HG02840 (cell line): ENCODE data around the gene MAP3K2.

ENCODE experiments used
- ATAC-seq: cut with Tn5 transposase; IDR thresholded peaks from one replicate; pipeline ENCODE4 v1.9.1; 2021; ENCODE audit warnings: mild to moderate bottlenecking, moderate library complexity, moderate number of reproducible peaks; ENCODE audit not compliant: unreplicated experiment, low FRiP score

MAP3K2 gene

DNA sequence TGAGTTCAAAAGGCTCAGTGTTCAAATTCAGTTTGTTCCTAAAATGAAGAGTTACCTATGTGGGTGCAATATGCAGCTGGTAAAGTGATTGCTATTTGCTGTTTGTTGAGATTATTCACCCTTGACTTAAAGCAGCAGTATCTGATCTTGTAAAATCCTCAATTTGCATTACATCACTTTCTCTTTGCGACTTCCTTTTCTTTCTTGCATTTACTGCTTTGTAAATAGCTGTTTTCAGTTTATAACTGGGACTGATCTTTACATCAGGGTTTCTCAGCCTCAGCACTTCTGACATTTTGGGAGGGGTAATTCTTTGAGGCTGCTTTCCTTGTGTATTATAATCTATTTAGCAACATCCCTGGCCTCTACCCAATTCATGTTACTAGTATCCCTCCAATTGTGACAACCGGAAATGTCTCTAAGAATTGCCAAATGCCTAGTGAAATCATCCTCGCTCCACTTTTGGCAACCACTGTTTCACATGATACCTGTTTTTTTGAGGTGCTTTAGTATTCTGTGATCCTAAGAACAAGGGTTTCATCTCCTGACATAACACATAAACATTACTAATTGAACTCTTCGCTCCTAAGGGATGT is 81.7 kb downstream of the MAP3K2 start:
- no peak for ATAC-seq

DNA sequence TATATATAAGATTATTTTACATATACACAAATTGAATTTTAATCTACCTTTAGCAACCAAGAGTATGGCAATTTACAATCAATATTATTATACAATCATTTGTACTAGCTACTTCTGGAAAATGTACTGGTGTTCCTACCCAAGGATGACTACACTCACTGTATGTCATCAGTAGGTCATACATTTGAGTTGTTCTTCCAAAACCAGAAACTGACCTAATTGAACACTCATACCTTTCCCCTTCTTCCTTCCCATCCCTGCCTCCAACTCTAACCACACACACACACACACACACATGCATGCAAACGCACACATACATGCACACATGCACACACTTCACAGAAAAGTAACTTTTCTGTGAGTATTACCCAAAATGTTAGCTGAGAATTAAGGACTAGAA is 85.6 kb downstream of the MAP3K2 start:
- ATAC-seq = no peak

DNA sequence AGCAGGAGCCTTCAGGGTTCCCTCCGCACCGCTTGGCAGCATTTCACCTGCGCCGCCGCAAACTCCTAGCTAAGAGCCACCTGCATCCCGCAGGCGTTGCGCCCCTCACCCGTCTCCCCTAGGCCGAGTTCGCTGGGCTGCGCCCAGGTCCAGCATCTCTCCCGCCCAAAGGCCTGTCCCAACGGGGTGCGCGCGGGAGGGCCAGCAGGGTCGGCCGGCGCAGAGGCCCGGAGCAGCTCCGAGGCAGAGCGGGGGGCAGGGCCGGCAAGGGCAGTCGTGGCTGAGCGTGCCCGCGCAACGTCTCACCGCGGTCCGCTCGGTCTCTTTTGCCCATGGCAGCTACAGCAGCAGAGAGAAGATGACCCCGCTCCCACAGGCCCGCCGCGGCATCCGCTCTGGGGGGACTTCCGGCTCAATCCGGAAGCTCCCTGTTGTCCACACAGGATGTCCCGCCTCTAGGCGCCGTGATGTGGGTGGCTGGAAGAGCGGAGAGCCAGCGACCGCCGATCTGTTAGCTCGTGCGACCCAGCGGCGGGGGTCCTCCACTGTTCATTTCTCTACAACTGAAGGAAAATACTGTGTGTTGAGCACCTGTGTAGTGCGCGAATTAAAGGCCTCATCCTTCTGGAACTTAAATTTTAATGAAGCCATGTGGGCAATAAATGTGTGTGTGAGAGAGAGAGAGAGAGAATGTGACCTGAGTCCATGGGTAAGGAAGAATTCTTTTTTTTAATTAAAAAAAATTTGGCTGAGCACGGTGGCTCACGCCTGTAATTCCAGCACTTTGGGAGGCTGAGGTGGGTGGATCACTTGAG is 93.8 kb downstream of the MAP3K2 start, which contains the start of gene ERCC3:
Gene ERCC3 (minus strand): TSS at position 397 of the 815 bp plus-strand sequence. CDS start 63 bp downstream, at position 334.
- peak; percentile 98 for ATAC-seq

GRCh38 chr2:127293386-127293747 is 94.4 kb downstream of the MAP3K2 start:
- peak; percentile 4 for ATAC-seq

- ATAC-seq = no peak
Measured at GRCh38 chr2:127288274-127288673, 99.5 kb downstream of the MAP3K2 start.

DNA sequence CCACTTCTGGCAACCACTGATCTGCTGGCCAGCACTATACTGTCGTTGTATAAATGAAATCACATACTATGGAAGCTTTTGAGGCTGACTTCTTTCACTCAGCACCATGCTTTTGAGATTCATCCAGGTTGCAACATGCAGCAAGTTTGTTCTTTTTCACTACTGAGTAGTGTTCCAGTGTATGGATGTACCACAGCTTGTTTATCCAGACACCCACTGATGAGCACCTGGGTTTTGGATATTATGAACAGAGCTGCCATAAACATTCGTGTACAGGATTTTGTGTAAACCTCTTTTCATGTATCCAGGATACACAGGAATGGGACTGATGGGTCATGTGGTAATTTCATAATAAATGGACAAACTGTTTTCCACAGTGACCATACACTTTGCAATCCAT is 104.5 kb downstream of the MAP3K2 start:
- no peak for ATAC-seq

GRCh38 chr2:127280693-127281092 is 107.1 kb downstream of the MAP3K2 start:
- ATAC-seq = no peak

DNA sequence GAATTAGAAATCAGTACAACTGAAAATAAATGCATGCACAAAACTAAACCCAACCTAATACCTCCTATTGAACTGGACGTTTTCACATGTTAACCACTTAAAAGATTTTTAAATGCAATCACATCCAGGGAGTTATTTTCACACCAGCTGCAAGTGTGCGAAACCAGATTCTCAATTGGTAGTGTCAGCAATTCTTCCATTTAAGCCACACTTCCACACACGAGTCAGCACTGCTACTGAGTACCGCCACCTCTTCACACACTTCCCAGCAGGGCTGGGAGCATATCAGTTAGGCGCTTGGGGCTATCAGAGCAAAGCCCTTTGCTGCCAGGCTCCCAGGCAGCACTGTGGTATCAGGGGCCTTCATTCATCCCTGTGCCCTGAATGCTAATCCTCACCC is 108.0 kb downstream of the MAP3K2 start:
- no peak for ATAC-seq

- ATAC-seq = no peak
Measured at GRCh38 chr2:127278959-127279358, 108.8 kb downstream of the MAP3K2 start.

DNA sequence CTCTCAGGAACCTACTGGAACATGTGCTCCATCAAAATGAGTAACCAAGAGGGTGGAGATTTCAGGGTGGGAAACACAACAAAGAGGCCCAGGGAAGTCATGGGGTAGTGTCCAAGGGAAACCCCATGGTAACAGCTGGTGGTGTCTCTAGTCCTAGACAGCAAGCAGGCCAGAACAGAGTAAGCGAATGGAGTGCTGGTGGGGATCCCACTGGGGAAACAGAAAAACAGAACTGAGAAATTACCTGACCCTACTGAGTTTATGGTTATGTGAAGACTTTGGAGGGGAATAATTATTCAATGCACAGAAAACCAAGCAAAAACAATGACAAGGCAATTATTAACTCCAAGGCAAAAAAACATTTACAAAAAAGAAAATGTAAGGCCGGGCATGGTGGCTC is 110.7 kb downstream of the MAP3K2 start:
- ATAC-seq = peak; percentile 84

- no peak for ATAC-seq
Measured at GRCh38 chr2:127275789-127276188, 112.0 kb downstream of the MAP3K2 start.

DNA sequence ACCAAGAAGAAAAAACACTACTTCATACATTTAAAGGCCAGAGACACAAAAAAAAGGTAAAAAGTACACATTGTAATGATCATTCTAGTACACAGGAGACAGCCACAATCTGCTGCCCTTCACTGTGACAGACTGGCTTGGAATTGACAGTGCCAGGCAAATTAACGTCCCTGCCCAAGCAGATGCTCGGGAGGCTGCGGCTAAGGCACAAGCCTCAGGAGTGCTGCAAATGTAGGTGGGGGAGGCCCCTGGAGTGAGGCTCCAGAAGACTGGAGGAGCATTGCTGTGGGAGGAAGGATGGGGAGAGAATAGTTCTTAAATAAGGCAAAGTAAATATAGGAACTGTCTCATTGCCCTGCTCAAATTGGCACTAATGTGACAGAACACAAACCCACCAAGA is 112.4 kb downstream of the MAP3K2 start:
- ATAC-seq = no peak

DNA sequence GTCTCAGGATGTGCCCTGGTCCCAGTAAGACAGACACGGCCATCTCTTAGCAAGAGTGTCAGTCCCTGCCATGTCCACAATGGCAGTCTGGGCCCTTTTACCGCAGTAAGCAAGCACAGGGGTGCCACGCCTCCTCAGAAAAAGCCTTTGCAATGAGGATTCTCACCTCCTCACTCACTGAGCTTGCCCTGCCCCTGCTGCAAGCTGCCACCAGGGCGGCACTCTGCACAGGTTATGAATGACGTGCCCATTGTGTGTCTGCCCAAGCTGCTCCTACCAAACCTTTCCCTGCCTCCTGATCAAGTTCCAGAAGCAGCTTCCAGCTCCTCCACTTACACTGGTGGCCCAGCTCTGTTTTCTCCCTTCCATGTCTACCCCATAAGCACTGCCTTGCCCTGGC is 117.1 kb downstream of the MAP3K2 start:
- ATAC-seq = no peak

DNA sequence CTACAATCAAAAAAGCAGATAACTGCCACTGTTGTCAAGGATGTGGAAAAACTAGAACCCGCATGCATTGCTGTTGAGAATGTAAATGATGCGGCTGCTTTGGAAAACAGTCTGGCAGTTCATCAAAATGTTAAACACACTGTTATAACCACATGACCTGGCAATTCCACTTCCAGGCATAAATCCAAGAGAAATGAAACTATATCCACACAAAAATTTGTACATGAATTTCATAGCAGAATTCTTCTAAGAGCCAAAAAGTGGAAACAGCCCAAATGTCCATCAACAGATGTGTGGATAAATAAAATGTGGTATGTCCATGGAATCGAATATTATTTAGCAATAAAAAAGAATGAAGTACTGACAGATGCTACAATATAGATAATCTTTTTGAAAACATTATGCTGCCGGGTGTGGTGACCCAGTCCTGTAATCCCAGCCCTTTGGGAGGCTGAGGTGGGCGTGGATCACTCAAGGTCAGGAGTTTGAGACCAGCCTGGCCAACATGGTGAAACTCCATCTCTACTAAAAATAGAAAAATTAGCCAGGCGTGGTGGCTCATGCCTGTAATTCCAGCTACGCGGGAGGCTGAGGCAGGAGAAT is 125.9 kb downstream of the MAP3K2 start:
- no peak for ATAC-seq

DNA sequence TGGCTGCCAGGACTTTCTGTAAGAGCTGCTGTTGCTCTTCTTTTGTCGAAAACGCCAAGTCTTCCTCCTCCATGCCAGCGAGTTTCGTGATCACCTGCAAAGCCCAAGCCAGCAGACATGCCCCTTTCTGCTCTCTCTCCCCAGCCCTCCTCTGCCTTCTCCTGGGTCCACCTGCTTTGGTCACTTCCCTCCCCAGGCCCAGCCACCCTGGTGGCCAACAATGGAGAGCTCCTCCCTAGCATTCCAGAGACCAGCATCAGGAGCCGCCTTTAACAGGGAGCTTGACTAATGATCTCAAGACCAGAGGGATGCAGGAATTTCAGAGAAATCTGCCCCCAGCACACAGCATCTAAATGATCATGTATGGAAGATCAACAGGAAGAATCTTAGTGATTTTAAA is 128.4 kb downstream of the MAP3K2 start:
- no peak for ATAC-seq

- ATAC-seq = no peak
Measured at GRCh38 chr2:127256866-127257265, 130.9 kb downstream of the MAP3K2 start.

DNA sequence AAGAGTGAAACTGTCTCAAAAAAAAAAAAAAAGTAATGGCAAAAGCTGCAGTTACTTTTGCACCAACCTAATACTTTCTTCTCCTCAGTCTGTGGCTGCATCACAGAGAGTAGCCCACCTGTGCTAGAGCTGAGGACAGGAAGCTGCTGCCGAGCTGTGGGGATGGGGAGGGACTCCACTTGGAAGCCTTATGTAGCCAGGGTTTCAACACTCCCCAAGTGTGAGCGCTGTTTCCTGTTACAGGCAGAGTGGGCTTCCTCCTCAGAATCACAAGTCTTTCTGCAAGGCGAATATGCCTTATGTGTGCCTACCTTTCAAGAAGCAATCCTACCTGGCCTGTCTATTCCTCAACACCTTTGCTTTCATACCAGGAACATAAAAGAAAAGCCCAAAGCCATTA is 131.4 kb downstream of the MAP3K2 start:
- ATAC-seq = no peak

DNA sequence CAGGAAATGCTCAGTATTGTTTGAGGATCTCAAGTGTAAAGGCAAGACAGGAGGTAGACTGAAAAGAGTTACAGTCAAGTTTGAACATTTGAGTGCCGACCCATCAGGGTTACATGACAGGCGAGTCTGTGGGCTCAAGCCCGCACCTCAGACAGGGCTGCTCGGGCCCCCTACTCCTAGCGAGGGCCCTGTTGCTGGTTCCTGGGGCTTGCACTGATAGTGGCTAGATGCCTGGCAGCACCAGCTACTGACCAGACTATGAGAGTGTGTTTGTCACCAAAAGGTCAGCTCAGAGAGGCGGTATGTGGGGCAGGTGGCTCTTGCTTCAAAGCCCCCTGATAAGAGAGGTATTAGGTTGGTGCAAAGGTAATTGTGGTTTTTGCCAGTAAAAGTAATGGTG is 132.1 kb downstream of the MAP3K2 start:
- no peak for ATAC-seq

DNA sequence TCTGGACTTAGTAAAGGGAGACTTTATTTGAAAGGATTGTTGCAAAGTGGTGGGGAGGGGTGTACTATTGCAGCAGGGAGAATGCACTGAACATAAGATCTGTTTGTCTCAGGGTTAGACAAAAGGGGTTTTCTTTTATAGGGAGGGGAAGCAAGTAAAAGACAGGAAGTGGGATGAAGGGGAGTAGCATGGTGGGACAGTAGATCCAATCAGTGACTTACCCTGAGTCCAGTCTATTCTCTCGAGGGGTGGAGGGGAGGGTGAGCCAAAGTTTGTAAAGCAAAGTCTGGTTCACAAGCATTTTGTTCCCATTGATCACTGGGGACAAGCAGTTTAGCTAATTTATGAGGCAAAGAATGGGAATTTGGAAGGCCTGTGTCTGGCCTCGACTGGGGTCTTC is 132.6 kb downstream of the MAP3K2 start:
- no peak for ATAC-seq

DNA sequence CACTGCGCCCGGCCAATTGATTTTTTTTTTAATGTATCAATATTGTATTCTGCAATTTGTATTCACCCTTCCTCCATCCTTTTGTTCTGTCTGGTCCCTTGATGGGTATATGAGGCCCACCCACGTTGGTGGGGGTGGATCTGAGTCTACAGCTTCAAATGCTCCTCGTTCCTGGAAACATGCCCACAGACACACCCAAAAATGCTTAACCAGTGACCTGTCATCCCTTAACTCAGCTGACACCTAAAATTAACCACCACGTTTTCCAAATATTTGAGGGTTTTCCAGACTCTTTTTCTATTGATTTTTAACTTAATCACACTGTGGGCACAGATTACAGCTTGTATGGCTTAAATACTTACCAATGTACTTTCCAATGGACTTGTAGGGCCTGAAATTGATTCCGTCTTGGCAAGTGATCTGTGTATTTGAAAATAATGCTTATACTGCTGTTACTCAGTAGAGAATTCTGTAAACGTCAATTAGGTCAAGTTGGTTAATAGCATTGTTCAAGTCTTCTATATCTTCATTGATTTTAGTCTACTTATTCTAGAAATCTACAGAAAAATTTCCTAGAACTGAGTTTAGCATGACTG is 133.3 kb downstream of the MAP3K2 start:
- no peak for ATAC-seq
